HG03558 (cell line): ENCODE results near the gene KCNC1.

Source experiments
- ATAC-seq: cut with Tn5 transposase; IDR thresholded peaks from one replicate; pipeline ENCODE4 v1.9.1; 2021; ENCODE audit warnings: moderate number of reproducible peaks; ENCODE audit not compliant: unreplicated experiment; ENCODE audit errors: extremely low read depth

The KCNC1 gene

GRCh38 chr11:17770048-17770652, 35.6 kb downstream of the KCNC1 start:
- ATAC-seq: no peak

- no peak for ATAC-seq
Observed at GRCh38 chr11:17770917-17771316, 36.3 kb downstream of the KCNC1 start.

DNA sequence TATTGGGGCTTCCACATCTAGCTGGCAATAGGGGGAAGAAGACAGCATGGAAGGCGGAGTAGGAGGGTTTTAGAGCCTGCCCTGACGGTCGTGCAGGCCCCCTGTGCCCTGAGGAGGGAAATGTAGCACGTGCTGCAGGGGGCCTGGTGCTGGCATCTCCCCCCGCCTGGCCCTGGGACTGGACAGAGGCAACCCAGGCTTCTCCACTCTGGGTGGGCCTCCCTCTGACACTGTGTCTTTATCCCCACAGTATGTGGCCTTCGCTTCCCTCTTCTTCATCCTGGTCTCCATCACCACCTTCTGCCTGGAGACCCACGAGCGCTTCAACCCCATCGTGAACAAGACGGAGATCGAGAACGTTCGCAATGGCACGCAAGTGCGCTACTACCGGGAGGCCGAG, 36.8 kb downstream of the KCNC1 start:
- ATAC-seq: no peak

DNA sequence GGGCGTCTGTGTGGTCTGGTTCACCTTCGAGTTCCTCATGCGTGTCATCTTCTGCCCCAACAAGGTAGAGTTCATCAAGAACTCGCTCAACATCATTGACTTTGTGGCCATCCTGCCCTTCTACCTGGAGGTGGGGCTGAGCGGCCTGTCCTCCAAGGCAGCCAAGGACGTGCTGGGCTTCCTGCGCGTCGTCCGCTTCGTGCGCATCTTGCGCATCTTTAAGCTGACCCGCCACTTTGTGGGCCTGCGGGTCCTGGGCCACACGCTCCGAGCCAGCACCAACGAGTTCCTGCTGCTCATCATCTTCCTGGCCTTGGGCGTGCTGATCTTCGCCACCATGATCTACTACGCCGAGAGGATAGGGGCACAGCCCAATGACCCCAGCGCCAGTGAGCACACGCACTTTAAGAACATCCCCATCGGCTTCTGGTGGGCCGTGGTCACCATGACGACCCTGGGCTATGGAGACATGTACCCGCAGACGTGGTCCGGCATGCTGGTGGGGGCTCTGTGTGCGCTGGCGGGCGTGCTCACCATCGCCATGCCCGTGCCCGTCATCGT, 37.3 kb downstream of the KCNC1 start:
- ATAC-seq: no peak

- ATAC-seq: no peak
Observed at GRCh38 chr11:17772704-17773600, 38.4 kb downstream of the KCNC1 start.

- no peak for ATAC-seq
Observed at GRCh38 chr11:17773674-17774073, 39.1 kb downstream of the KCNC1 start.

DNA sequence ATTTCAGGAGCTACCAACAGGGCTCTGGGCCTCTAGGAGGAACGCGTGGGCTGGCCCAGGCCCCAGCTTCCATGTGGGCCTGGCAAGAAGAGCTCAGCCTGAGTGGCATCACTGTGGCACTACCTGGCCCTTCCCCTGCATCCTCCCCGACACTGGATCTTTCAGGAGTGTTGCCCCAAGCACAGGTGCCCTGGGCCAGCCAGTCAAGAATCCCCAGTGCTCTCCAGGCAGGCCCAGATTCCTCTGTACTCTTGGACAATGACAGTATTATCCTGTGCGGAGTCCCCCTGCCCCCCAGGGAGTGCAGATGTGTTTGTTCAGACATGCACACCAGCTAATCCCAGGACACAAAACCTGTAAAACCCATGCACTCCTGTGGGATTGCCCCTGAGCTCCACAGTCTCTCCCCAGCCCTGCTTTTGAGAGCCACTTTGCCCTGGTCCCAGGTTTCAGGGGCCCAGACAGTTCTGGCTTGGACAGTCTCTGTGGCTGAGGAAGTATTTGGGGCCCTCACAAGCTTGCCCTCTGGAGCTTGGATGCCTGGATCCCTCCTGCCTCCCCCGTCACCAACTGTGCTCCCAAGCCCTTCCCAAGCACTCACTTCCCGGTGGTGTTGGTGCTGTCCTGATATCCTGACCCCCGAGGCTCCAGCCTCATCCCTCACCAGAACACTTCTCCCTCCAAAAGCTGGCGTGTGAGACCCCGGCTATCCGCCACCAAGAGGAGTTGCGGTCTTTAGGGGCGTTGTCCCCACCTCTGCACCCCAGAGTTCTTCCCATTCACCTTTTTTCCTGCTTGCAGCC, 39.9 kb downstream of the KCNC1 start:
- no peak for ATAC-seq

GRCh38 chr11:17775035-17775348, 40.4 kb downstream of the KCNC1 start:
- no peak for ATAC-seq

- no peak for ATAC-seq
Observed at GRCh38 chr11:17775507-17776211, 41.1 kb downstream of the KCNC1 start.

GRCh38 chr11:17776212-17776875, 41.8 kb downstream of the KCNC1 start:
- no peak for ATAC-seq

DNA sequence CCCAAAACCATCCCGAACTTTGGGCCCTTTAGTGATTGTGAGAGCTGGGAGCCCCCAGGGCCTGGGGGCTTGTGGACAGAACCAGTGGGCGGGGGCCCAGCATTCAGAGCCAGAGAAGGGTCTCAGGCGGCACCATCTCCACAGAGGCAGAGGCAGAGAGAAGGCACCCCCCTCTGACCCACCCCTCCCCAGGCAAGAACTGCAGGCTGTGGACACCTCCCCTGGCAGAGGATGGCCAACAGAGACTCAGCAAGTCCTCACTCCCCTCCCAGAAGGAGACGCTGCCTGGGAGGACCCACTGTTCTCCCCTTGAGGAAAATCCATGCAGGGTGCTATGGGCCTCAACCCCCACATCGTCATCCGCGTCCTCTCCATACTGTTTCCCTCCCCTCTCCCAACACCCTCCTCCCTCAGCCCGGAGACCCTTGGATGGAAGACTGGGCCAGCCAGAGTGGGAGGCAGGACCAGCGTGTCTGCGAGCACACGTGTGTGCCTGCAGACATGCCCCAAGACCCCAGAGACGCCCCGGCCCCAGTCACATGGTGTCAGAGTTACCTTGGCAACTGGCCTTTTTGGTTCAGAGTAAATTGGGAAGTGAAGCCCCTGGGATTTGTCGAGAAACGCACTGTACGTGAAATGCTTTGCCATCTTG, 42.6 kb downstream of the KCNC1 start:
- ATAC-seq: no peak

GRCh38 chr11:17777738-17778091, 43.1 kb downstream of the KCNC1 start:
- no peak for ATAC-seq

GRCh38 chr11:17778352-17778751, 43.8 kb downstream of the KCNC1 start:
- ATAC-seq: no peak

- no peak for ATAC-seq
Observed at GRCh38 chr11:17778956-17779860, 44.6 kb downstream of the KCNC1 start.

DNA sequence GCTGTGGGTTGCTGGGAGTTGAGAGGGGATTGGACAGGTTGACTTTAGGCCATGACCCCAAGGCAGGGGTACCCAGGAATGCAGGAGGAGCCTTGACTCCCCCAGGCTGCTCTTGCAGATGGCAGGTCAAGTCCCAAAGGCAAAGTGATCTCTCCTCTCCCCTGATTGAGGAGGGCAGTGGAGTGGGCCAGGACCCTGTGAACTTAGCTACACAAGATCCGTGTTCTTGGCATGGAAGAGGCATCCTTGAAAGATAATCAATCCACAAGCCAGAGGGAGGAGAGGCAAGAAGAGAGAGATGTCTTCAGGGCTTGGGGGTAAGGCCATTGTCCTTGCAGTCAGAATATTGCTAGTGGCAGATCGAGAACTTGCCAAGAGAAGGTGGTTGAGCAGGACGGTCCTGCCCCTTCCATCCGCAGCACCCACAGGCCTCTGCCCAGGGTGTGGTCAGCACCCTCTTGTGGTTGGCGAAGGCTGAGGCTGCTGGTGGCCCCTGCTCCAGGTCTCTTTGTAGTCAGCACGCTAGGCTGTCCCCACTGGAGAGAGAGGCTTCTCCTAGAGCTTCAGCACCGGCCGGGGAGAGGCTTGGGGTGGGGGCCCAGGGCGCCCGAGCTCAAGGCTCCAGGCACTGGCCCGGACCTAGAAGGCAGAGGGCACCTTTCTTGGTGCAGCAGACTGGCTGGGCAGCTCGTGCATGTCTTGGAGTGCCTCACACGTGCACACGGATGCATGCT, 45.4 kb downstream of the KCNC1 start:
- no peak for ATAC-seq

DNA sequence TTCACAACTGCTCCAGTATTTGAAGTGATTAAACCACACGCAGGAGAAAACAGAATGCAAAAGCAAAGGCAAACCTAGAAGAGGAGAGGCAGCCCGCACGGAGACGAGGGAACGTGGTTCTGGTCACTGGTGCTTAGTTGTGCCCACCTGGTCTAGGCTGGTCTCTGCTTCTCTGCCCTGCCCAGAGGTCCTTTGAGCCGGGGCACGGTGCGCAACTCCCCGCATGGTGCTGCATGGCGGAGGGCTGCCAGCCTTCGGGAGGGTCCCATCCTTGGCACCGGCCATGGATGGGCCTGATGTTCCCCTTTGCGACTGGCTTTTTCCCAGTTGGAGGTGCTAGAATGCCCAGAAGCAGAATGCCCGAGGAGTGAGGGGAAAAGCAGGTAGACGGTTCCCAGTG, 46.1 kb downstream of the KCNC1 start:
- ATAC-seq: no peak

DNA sequence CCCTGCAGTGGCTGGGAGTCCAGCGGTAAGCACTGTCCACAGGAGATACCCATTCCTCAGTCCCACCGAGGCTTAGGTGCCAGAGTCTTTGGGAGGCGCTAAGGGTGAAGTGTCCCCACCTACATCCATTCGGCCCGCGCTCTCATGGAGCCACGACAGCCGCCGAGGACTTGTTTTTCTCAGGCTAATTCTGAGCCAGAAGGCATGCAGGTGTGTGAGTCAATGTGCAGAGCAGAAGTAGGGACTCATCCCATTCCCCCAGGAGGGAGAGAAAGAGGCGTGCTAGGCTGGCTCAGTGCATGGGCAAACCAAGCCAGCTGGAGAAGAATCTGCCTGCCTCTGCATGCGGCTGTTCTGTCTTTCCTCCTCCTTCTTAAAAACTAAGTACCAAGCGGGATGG, 46.6 kb downstream of the KCNC1 start:
- no peak for ATAC-seq

- ATAC-seq: no peak
Observed at GRCh38 chr11:17781626-17782025, 47.0 kb downstream of the KCNC1 start.
